ENCODE results near the gene ZNF280B. TPM values are rescaled to one million over a fixed set of nuclear protein-coding genes. Genes with fewer than 3 reads are reported as not detected.

Gene ZNF280B
- total RNA-seq, result 10 to 100 TPM; 10.9 to 15.3 TPM
- polyA plus RNA-seq (2013, experiment 1 of 2), result 5.9 TPM
- 6.3 TPM for polyA plus RNA-seq (2013, experiment 2 of 2)
- long read RNA-seq, experiment 1, partial matches to known transcripts, result 0 of 10 reads
- long read RNA-seq, experiment 1, other reads (novel, unspliced or antisense), result 10 of 10 reads
- long read RNA-seq, experiment 2, full-length matches to known transcripts, result 4 of 6 reads
- long read RNA-seq, experiment 2, partial matches to known transcripts, result 0 of 6 reads
- long read RNA-seq, experiment 2, other reads (novel, unspliced or antisense), result 2 of 6 reads
- long read RNA-seq, experiment 3, full-length matches to known transcripts, result 18 of 21 reads
- long read RNA-seq, experiment 3, partial matches to known transcripts, result 0 of 21 reads
- long read RNA-seq, experiment 3, other reads (novel, unspliced or antisense), result 3 of 21 reads
- long read RNA-seq, experiment 4, full-length matches to known transcripts, result 2 of 6 reads
- long read RNA-seq, experiment 4, partial matches to known transcripts, result 0 of 6 reads
- long read RNA-seq, experiment 4, other reads (novel, unspliced or antisense), result 4 of 6 reads

DNA sequence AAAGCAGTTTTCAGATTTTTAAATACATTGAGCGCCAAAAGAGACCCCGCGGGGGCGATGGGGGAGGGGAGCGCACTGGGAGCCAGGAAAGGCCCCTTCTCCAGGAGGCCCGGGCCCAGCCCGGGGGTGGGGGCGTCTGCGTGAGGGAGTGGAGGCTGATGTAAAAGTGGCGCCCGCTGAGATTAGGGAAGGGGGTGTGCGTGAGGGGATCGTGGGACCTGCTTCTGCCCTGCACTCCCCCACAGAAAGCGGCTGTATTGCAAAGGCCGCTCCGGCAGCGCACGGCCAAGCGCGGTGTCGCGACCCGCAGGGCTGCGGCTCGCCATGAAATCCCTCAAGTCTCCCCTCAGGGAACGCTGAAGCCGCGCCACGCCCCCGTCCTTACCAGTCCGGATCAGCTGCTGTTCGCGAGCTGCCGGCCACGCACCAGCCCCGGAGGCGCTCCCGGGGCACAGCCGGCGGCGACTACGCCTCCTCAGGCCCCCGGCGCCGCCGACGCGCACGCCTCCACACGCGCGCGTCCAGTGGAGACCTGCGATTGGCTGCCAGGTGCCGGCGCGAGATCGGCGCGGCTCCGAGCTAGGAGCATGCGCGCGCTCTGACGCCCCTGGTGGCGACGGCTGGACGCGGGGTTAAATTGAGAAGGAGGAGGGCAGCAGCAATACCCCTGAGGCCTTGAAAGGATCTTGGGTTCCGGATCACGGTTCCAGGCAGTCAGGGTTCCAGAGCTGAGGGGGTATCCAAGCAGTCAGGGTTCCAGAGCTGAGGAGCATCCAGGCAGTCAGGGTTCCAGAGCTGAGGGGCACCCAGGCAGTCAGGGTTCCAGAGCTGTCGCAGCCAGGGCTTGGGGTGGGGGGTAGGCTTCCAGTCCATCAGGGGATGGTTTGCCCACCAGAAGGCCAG is at the start of gene ZNF280B:
TSS of gene ZNF280B (minus strand) at position 469 of the 903 bp plus-strand sequence. CDS start 19,344 bp downstream, outside the sequence.
- 3 to 4% methylated on average over 28 to 72 of the region's 72 CpGs for WGBS, 2 experiments (ENCODE audit: insufficient coverage in 1 of 2, insufficient read length in 1 of 2)
- DNase-seq, result peak; percentile 96
- H3K36me3 Mint-ChIP-seq (ENCODE audit: low read depth), result peaks cover 35% of the 10 kb centered on the region
- peak within 1 kb of the TSS; percentile 90 for H3K4me3 Mint-ChIP-seq
- peaks cover 8% of the 10 kb centered on the region for H3K4me1 Mint-ChIP-seq
- peaks cover 26% of the 10 kb centered on the region for H3K9me3 Mint-ChIP-seq
- peak within 1 kb of the TSS; percentile 86 for H3K4me3 ChIP-seq (ENCODE audit: low read length)
- peaks cover 16% of the 10 kb centered on the region for H3K27me3 ChIP-seq (ENCODE audit: control insufficient read depth, insufficient read depth, low read length, poor library complexity, severe bottlenecking)
- peaks cover 33% of the 10 kb centered on the region for H3K36me3 ChIP-seq (ENCODE audit: control insufficient read depth, insufficient read depth, low read length)
- TF ChIP-seq CTCF (conservative IDR thresholded peaks at IDR 0.05), result peak; percentile 80
- no peaks in the 10 kb centered on the region for H3K4me1 ChIP-seq (ENCODE audit: control insufficient read depth, insufficient read depth, low read length)
- H3K27ac ChIP-seq (ENCODE audit: low read depth, low read length), result no peak within 1 kb of the TSS
- H3K27me3 Mint-ChIP-seq (ENCODE audit: insufficient read depth), result peaks cover 25% of the 10 kb centered on the region
- H3K9ac ChIP-seq (ENCODE audit: extremely low read depth, low read length, poor library complexity, severe bottlenecking), result peak within 1 kb of the TSS; percentile 82
- peak within 1 kb of the TSS; percentile 73 for H3K27ac Mint-ChIP-seq
- peaks cover 12% of the 10 kb centered on the region for H3K9me3 ChIP-seq (ENCODE audit: control insufficient read depth, low read length)

- no peak for DNase-seq
These were observed 48.7 kb upstream of the ZNF280B start for GRCh38 chr22:22556995-22557925.

More at GRCh38 chr22:22556995-22557925, 48.7 kb upstream of the ZNF280B start:
- H3K27ac ChIP-seq (ENCODE audit: low read depth, low read length), result no peak overlapping the region
- H3K4me1 Mint-ChIP-seq, result peaks cover 7% of the 10 kb centered on the region
- WGBS, 2 experiments (ENCODE audit: insufficient coverage in 1 of 2, insufficient read length in 1 of 2), result 94 to 95% methylated on average over 23 to 37 of the region's 38 CpGs
- H3K27me3 ChIP-seq (ENCODE audit: control insufficient read depth, insufficient read depth, low read length, poor library complexity, severe bottlenecking), result peaks cover 1% of the 10 kb centered on the region
- H3K27me3 Mint-ChIP-seq (ENCODE audit: insufficient read depth), result peaks cover 62% of the 10 kb centered on the region
- no peak overlapping the region for H3K9ac ChIP-seq (ENCODE audit: extremely low read depth, low read length, poor library complexity, severe bottlenecking)
- peaks cover 21% of the 10 kb centered on the region for H3K9me3 Mint-ChIP-seq
- no peak overlapping the region for H3K4me3 ChIP-seq (ENCODE audit: low read length)
- no peaks in the 10 kb centered on the region for H3K9me3 ChIP-seq (ENCODE audit: control insufficient read depth, low read length)
- H3K36me3 ChIP-seq (ENCODE audit: control insufficient read depth, insufficient read depth, low read length), result no peaks in the 10 kb centered on the region
- no peak overlapping the region for H3K4me3 Mint-ChIP-seq
- H3K27ac Mint-ChIP-seq, result no peak overlapping the region
- no peaks in the 10 kb centered on the region for H3K36me3 Mint-ChIP-seq (ENCODE audit: low read depth)
- no peak for TF ChIP-seq CTCF (conservative IDR thresholded peaks at IDR 0.05)
- no peaks in the 10 kb centered on the region for H3K4me1 ChIP-seq (ENCODE audit: control insufficient read depth, insufficient read depth, low read length)
